Glomerular visceral epithelial cell (primary cell): Measurements from ENCODE around the gene RTN1.

Experiments used
- DNase-seq: peaks from one replicate; pipeline ENCODE4 v3.0.0-alpha.2; 2016; ENCODE audit errors: extremely low spot score

Gene RTN1

DNA sequence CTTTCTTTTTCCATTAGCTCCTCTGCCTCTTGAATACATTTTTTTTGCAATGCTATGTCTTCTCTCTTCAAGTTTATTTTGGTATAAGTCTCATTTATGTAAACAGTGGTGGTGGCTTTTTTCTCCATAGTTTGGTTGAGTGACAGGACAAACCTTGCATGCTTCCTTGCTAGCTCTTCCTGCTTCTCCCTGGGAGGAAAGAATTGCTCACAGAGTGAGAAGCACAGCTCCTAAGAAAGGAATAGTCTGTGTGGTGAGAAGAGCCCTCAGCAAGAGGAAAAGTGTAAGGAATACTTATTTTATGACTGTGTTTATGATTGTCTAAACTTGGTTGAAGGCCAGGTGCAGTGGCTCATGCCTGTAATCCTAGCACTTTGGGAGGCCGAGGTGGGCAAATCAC lies 305.5 kb downstream of the RTN1 start:
- no peak for DNase-seq

DNA sequence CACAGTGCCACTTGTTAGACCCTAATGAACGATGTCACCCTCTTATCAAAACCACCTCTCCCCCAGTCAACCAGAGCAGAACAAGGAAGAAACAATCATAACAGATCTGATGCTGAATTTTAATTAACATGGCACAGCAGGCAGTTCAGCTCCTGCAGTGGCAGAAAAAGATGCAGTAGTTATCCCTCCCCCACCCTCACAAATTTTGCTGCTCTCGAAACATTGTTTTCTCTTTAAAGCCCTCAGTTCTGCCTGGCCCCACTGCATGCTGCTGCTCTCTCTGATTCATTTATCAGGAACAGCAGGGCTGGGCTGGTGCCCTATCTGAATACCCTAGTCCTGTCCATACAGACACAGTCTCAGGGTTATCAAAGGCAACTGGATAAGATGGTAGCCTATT lies 306.2 kb downstream of the RTN1 start:
- DNase-seq: no peak

DNA sequence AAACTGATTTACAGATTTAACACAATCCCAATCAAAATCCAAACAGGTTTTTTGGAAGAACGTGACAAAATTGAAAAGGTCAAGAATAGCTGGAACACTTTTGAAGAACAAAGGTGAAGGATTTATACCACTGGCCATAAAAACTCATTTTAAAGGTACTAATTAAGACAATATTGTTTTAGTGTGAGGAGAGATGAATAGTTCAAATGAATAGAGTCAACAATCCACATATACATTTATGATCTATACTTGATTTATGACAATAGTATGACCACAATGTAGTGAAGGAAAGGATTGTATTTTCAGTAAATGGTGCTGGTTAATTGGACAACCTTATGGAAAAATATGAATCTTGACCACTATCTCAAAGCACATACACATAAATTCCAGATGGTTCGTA lies 323.3 kb downstream of the RTN1 start:
- no peak for DNase-seq
